Activated naive CD8-positive, alpha-beta T cell treated with anti-CD3 and anti-CD28 coated beads for 36 hours (primary cell): ENCODE measurements around the gene ISCA1. TPM values are rescaled to one million over a fixed set of nuclear protein-coding genes. Genes with fewer than 3 reads are reported as not detected.
"Not testable (repeated sequence)": the region's sequence is repeated elsewhere in the genome, so short reads cannot be mapped to it uniquely, and the experiment has no call there.

Source experiments
- DNase-seq: peaks from one replicate; pipeline ENCODE4 v3.0.0; 2021
- H3K27ac Mint-ChIP-seq: one replicate; pipeline ENCODE4 v1.8.0; 2022; ENCODE audit warnings: mild to moderate bottlenecking, moderate library complexity, mixed read lengths
- H3K27me3 Mint-ChIP-seq: one replicate; pipeline ENCODE4 v1.8.0; 2022; ENCODE audit warnings: mild to moderate bottlenecking, mixed read lengths
- H3K36me3 Mint-ChIP-seq: one replicate; pipeline ENCODE4 v1.8.0; 2021; ENCODE audit warnings: mild to moderate bottlenecking, mixed read lengths
- H3K4me1 Mint-ChIP-seq: one replicate; pipeline ENCODE4 v1.8.0; 2021; ENCODE audit warnings: mixed read lengths
- H3K4me3 Mint-ChIP-seq: one replicate; pipeline ENCODE4 v1.8.0; 2022; ENCODE audit warnings: mild to moderate bottlenecking, moderate library complexity, mixed read lengths
- H3K9me3 Mint-ChIP-seq: one replicate; pipeline ENCODE4 v1.8.0; 2022; ENCODE audit warnings: mixed read lengths
- total RNA-seq, 2 experiments: library from RNA; stranded (reverse); gene quantifications; one replicate each; pipeline ENCODE4 v1.2.3, GENCODE V29; 2021

The ISCA1 gene
- 10 to 100 TPM; 33.9 to 35.8 TPM for total RNA-seq

GRCh38 chr9:86282077-86282978 is at the start of gene ISCA1:
ISCA1 (minus strand) TSS chr9:86282538; CDS start chr9:86282458, 80 bp downstream.
- Mint-ChIP-seq H3K36me3 (peaks cover 13% of the 10 kb centered on the region), H3K27ac (peak within 1 kb of the TSS; percentile 95), H3K9me3 (no peaks in the 10 kb centered on the region), H3K4me3 (peak within 1 kb of the TSS; percentile 85), H3K4me1 (peaks cover 39% of the 10 kb centered on the region), H3K27me3 (no peaks in the 10 kb centered on the region)
- peak; percentile 95 for DNase-seq

DNA sequence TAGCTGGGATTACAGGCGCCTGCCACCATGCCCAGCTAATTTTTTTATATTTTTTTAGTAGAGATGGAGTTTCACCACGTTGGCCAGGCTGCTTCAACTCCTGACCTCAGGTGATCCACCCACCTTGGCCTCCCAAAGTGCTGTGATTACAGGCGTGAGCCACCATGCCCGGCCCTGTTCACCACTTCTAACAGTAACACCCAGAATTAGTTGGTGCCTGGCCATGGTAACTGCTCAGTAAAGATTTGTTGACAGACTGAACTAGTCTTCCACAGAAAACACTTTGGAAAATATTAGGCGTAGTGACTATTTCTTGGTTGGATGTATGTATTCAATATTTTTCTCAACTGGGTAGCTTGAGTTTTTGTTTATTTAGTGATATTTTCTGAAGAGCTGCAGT is 47.8 kb upstream of the ISCA1 start:
- H3K27me3 Mint-ChIP-seq: no peaks in the 10 kb centered on the region
- DNase-seq: no peak
- peaks cover 36% of the 10 kb centered on the region for H3K36me3 Mint-ChIP-seq
- H3K27ac Mint-ChIP-seq: no peak overlapping the region
- peaks cover 1% of the 10 kb centered on the region for H3K9me3 Mint-ChIP-seq
- H3K4me1 Mint-ChIP-seq: peaks cover 2% of the 10 kb centered on the region
- no peak overlapping the region for H3K4me3 Mint-ChIP-seq

DNA sequence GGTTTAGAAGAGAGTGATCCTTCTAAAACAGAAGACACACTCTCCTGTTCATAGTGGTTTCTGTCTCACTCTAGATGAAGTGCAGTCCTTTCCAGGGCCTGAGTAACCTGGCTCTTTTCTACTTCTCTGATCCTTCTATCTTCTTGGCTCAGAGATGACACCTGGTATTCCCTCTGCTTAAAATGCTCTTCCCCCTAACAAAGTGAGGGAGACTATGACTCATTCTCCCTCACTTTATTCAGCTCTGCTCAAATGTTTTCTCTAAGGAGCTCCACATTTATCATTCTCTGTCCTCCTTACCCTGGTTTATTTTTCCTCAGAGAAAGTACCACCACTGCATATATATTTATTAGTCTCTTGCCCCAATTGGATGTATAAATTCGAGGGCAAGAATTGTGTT is 47.3 kb upstream of the ISCA1 start:
- H3K36me3 Mint-ChIP-seq: peaks cover 34% of the 10 kb centered on the region
- H3K4me1 Mint-ChIP-seq: peaks cover 2% of the 10 kb centered on the region
- peaks cover 1% of the 10 kb centered on the region for H3K9me3 Mint-ChIP-seq
- DNase-seq: no peak
- no peak overlapping the region for H3K4me3 Mint-ChIP-seq
- H3K27me3 Mint-ChIP-seq: no peaks in the 10 kb centered on the region
- no peak overlapping the region for H3K27ac Mint-ChIP-seq

DNA sequence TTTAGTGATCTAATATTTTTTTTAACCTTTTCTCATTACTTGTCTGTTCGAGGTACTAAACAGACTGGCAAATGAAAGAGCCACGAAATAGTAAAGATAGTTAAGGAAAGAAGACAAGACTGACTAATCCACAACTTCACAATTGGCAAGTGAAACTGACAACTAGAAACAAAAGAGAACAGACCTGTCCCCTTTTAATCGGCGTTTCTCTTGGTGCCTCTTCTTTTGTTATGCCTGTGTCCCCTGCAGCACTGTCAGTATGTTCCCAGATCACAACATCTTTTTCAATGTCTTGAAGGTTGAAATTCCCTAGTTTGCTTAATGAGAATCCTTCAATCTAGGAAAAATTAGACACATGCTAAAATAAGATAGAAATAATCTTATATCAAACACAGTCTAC is 45.8 kb upstream of the ISCA1 start:
- Mint-ChIP-seq H3K4me3 (no peak overlapping the region), H3K4me1 (peaks cover 2% of the 10 kb centered on the region), H3K27me3 (no peaks in the 10 kb centered on the region), H3K36me3 (peaks cover 23% of the 10 kb centered on the region), H3K9me3 (peaks cover 1% of the 10 kb centered on the region), H3K27ac (no peak overlapping the region)
- DNase-seq: no peak

- no peak for DNase-seq
- Mint-ChIP-seq H3K27me3 (no peaks in the 10 kb centered on the region), H3K36me3 (peaks cover 15% of the 10 kb centered on the region), H3K4me1 (peaks cover 2% of the 10 kb centered on the region), H3K27ac (no peak overlapping the region), H3K4me3 (no peak overlapping the region), H3K9me3 (no peaks in the 10 kb centered on the region)
Measured at GRCh38 chr9:86326536-86326935, 44.2 kb upstream of the ISCA1 start.

DNA sequence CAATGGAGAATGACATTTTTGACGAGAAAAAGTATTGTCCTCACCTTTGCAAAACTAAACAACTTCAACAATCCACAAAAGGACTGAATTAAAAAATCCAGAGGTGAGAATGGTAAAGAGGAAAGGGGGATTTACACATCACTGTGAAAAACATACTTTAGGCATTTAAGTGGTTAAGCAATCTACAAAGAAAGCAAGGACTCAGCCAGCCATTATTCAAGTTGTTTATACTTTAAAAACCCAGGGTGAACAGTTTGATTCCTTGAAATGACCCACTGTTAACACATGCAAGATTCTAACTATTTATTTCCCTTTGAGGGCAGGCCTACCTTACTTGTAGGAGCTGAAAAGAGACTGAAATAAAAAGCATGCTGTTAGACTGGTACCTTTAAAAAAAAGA is 42.6 kb upstream of the ISCA1 start:
- Mint-ChIP-seq H3K4me3 (no peak overlapping the region), H3K4me1 (peaks cover 2% of the 10 kb centered on the region), H3K36me3 (peaks cover 14% of the 10 kb centered on the region), H3K9me3 (no peaks in the 10 kb centered on the region), H3K27ac (no peak overlapping the region), H3K27me3 (no peaks in the 10 kb centered on the region)
- no peak for DNase-seq

GRCh38 chr9:86324308-86324707 is 42.0 kb upstream of the ISCA1 start:
- Mint-ChIP-seq H3K27me3 (no peaks in the 10 kb centered on the region), H3K4me1 (peaks cover 2% of the 10 kb centered on the region), H3K4me3 (no peak overlapping the region), H3K27ac (no peak overlapping the region), H3K36me3 (peaks cover 14% of the 10 kb centered on the region), H3K9me3 (no peaks in the 10 kb centered on the region)
- DNase-seq: no peak

DNA sequence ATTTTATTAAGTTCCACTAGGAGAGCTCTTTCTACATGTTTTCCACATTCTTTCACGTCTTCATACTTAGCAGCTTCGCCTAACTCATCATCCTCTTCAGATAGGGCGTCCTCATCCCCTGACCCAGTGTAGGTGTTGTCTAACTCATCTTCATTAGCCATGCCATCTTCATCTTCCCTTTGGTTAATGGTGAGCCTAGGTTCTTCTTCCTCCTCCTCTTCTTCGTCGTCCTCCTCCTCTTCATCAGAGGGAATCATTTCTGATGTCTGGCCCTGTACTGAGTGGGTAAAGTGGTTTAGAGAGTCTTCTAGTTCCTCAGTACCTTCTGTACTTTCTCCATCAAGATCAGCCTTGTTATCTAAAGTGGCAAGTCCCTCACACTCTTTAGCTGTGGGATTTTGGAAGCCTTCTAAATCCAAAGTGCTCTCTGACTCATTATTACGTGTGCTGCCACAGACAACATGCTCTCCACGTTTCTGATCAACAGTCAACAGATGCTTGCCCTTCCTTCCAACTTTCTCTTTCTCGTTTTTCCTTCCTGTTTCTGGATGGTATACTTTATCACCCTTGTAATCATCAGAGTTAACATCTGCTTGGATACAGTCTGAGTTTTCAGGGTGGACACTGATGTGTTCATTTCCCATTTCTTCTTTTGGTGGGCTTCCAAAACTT is 40.8 kb upstream of the ISCA1 start:
- peaks cover 17% of the 10 kb centered on the region for H3K36me3 Mint-ChIP-seq
- H3K9me3 Mint-ChIP-seq: no peaks in the 10 kb centered on the region
- no peaks in the 10 kb centered on the region for H3K27me3 Mint-ChIP-seq
- DNase-seq: no peak
- H3K4me1 Mint-ChIP-seq: peaks cover 2% of the 10 kb centered on the region
- H3K27ac Mint-ChIP-seq: no peak overlapping the region
- no peak overlapping the region for H3K4me3 Mint-ChIP-seq

DNA sequence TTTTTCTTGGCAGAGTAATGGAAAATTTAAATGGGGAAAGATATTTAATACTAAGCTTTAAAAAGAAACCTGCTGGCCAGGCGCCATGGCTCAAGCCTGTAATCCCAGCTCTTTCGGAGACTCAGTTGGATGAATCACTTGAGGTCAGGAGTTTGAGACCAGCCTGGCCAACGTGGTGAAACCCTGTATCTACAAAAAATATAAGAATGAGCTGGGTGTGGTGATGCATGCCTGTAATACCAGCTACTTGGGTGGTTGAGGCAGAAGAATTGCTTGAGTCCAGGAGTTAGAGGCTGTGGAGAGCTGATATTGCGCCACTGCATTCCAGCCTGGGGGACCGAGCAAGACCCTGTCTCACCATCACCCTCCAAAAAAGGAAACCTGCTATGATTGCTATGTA is 39.0 kb upstream of the ISCA1 start:
- Mint-ChIP-seq H3K27ac (no peak overlapping the region), H3K9me3 (no peaks in the 10 kb centered on the region), H3K4me3 (no peak overlapping the region), H3K27me3 (no peaks in the 10 kb centered on the region), H3K4me1 (no peaks in the 10 kb centered on the region), H3K36me3 (peaks cover 14% of the 10 kb centered on the region)
- DNase-seq: no peak

- Mint-ChIP-seq H3K27ac (no peak overlapping the region), H3K4me3 (no peak overlapping the region), H3K27me3 (no peaks in the 10 kb centered on the region), H3K36me3 (peaks cover 24% of the 10 kb centered on the region), H3K4me1 (no peaks in the 10 kb centered on the region), H3K9me3 (no peaks in the 10 kb centered on the region)
- no peak for DNase-seq
Measured at GRCh38 chr9:86318187-86318586, 35.8 kb upstream of the ISCA1 start.

DNA sequence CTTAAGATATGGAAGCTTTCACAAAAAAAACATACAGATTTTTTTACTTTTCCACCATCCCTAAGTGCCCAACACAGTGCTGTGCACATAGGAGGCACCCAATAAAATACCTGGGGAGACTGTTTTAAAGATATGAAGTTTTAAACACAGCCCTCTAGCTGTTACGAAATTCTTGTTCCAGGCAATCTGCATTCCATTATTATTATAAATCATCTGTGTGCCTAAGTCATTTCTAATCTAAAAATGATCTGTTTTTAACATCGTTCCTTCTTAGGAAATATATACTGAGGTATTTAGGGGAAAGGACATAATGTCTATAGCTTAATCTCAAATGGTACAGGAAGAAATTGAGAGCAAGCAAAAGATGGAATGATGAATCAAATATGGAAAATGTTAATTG is 32.7 kb upstream of the ISCA1 start:
- no peaks in the 10 kb centered on the region for H3K4me1 Mint-ChIP-seq
- no peak for DNase-seq
- no peak overlapping the region for H3K4me3 Mint-ChIP-seq
- H3K27me3 Mint-ChIP-seq: no peaks in the 10 kb centered on the region
- no peak overlapping the region for H3K27ac Mint-ChIP-seq
- peaks cover 31% of the 10 kb centered on the region for H3K36me3 Mint-ChIP-seq
- no peaks in the 10 kb centered on the region for H3K9me3 Mint-ChIP-seq

GRCh38 chr9:86312959-86313358 is 30.6 kb upstream of the ISCA1 start:
- H3K4me1 Mint-ChIP-seq, H3K9me3 Mint-ChIP-seq, H3K4me3 Mint-ChIP-seq, H3K27me3 Mint-ChIP-seq, DNase-seq: not testable (repeated sequence)
- Mint-ChIP-seq H3K36me3 (peaks cover 34% of the 10 kb centered on the region), H3K27ac (peak overlapping the region; percentile 28)

- no peaks in the 10 kb centered on the region for H3K9me3 Mint-ChIP-seq
Measured at GRCh38 chr9:86308687-86309086, 26.3 kb upstream of the ISCA1 start.

GRCh38 chr9:86304236-86304730 is 21.9 kb upstream of the ISCA1 start:
- Mint-ChIP-seq H3K4me3 (no peak overlapping the region), H3K27ac (no peak overlapping the region), H3K4me1 (peaks cover 15% of the 10 kb centered on the region), H3K27me3 (no peaks in the 10 kb centered on the region), H3K36me3 (peaks cover 22% of the 10 kb centered on the region), H3K9me3 (no peaks in the 10 kb centered on the region)
- no peak for DNase-seq

More at GRCh38 chr9:86308687-86309086, 26.3 kb upstream of the ISCA1 start:
- Mint-ChIP-seq H3K4me1 (peaks cover 7% of the 10 kb centered on the region), H3K27ac (no peak overlapping the region), H3K27me3 (no peaks in the 10 kb centered on the region), H3K4me3 (no peak overlapping the region), H3K36me3 (peaks cover 27% of the 10 kb centered on the region)
- no peak for DNase-seq

DNA sequence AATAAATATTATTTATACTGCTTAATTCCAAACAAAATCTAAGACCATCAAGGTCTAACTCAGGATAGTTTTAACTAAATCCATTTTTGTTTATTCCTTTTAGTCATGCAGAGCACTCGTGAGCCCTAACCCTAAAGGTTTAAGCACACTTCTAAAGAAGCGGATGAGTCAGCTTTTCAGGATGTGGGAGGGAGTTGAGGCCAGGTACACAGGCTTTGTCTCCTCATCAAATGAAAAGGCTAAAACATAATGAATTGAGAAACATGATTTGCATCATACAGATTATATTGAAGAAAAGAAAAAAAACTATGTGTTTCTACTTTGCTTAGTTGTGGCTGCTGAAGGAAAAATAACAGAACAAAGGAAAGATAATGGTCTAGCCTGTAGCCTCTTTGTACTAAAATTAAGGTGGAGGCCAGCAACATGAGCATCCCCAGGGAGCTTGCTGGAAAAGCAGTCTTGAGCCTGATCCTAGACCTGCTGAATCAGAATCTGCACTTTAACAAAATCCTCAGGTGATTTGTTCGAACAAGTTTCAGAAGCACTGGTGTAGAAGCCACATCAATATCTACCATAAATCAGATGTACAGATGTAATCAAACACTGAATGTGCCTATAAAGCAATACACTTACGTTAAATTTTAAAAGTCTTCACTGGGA is 21.1 kb upstream of the ISCA1 start:
- Mint-ChIP-seq H3K27ac (peak overlapping the region; percentile 75), H3K27me3 (no peaks in the 10 kb centered on the region), H3K36me3 (peaks cover 22% of the 10 kb centered on the region), H3K4me1 (peaks cover 15% of the 10 kb centered on the region), H3K9me3 (no peaks in the 10 kb centered on the region), H3K4me3 (no peak overlapping the region)
- peak; percentile 7 for DNase-seq
